ENCODE measurements around the gene CYLD.

DNA sequence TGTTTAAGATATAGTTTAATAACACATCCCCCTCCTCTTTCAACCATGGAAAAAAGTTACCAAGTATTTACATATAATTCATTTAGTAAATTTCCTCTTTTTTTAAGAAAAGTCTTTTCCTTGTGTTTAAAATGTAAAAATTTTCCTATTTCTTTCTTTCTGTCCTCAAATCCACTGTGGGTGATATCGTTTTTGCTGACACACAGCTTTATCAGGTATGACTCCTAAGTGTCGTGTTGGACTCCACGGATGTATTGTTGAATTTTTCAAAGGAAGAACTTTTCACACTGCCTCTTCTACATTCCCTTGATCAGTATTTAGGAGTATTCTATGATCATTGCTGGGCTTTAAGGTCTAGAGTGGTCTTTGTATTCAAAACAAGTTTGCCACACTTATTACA is 33.1 kb downstream of the CYLD start:
- TF ChIP-seq CHD1 (IDR thresholded peaks at IDR 0.05; ENCODE audit: low read depth, low read length) (no peak), CTCF (conservative IDR thresholded peaks at IDR 0.05; ENCODE audit: low read depth, low read length) (no peak), RCOR1 (IDR thresholded peaks at IDR 0.05; ENCODE audit: insufficient replicate concordance, low read length) (no peak), RFX5 (IDR thresholded peaks at IDR 0.05; ENCODE audit: low read depth, low read length) (no peak)

Data from IMR-90 (cell line).